GM19240 (cell line): ENCODE results near the gene IL22RA2.
"Not testable (repeated sequence)": the region's sequence is repeated elsewhere in the genome, so short reads cannot be mapped to it uniquely, and the experiment has no call there.

Experiments used
- DNase-seq: peaks from one replicate; pipeline ENCODE4 v3.0.0; 2011; ENCODE audit warnings: low spot score; ENCODE audit not compliant: insufficient read length

IL22RA2 gene

DNA sequence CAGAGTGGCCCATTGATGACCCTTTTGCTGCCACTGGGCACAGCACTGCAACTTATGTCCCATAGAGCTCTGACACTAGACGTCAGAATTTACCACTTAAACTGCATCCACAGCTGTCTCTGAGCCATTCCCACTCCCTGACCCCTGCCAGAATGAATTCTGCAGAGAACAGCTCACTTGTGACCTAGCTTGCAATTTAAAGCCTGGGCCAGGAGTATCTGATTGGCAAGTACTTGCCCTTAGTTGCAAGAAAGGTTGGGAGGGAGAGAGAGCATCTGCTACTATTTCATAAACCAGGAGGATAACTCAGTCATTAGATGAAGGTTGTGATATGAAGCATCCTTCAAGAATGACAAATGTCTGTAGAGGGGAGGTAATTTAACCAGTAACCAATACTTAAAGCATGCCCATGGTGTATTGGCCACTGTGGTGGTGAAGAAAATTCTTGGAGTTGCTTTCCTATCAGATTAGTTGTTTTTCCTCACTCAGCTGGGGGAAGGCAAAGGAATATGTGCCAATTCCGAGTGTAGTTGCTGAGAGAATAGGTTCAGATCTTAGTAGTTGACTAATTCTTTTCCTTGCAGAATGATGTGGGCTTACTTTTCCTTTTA is 46.5 kb downstream of the IL22RA2 start:
- DNase-seq = no peak

GRCh38 chr6:137123078-137123477 is 50.4 kb downstream of the IL22RA2 start:
- DNase-seq = no peak

- no peak for DNase-seq
Measured at GRCh38 chr6:137122612-137123011, 50.8 kb downstream of the IL22RA2 start.

GRCh38 chr6:137121401-137121997 is 51.9 kb downstream of the IL22RA2 start:
- DNase-seq = no peak

- DNase-seq = no peak
Measured at GRCh38 chr6:137120748-137121147, 52.7 kb downstream of the IL22RA2 start.

- no peak for DNase-seq
Measured at GRCh38 chr6:137119196-137120104, 54.0 kb downstream of the IL22RA2 start.

DNA sequence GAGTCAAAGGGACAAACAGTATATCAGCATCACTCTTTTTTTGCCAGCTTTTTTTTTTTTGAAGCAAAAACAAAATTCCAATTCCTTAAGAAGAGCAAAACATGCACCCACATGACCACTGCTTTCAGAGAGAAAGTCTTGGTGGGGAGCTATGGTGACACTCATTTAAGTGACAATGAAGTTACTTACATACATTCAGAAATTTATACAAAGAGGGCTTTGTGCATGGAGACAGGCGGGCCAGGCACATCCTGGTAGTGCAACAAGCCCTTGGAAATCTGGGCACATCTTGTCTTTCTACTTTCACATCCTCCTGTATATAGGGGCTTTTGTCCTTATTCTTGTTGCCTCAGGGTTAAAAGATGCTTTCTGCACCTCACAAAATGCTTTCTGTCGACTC is 55.9 kb downstream of the IL22RA2 start:
- no peak for DNase-seq

DNA sequence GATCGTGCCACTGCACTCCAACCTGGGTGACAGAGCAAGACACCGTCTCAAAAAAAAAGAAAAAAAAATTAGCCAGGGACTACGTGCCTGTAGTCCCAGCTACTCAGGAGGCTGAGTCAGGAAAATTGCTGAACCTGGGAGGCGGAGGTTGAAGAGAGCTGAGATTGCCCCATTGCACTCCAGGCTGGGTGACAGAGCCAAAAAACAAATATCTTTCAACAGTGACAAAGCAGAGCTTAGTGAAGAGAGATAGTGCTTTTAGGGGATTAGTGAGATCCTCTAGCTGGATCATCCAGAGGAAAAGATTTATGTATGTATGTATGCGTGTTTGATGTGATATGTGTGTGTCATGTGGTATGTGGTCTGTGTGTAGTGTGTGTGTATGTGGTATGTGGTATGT is 56.6 kb downstream of the IL22RA2 start:
- DNase-seq = no peak

DNA sequence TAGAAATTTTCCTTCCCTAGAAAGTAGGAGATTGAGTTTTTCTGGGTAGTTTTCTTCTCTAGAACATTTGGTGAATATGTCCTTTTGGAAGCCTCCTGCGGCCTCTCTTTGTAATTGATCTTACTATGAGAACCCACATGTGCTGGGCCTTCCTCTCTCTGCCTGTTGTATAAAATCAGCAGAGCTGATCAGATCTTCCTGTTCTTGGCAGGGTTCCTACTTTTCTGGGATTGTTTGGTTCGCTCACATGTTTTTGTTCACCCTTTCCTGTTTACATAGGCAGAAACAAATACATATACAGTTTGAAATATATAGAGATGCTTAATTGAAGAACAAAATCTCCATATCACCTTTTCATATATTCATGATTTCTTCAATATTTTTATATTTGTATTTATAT is 57.8 kb downstream of the IL22RA2 start:
- DNase-seq = no peak

DNA sequence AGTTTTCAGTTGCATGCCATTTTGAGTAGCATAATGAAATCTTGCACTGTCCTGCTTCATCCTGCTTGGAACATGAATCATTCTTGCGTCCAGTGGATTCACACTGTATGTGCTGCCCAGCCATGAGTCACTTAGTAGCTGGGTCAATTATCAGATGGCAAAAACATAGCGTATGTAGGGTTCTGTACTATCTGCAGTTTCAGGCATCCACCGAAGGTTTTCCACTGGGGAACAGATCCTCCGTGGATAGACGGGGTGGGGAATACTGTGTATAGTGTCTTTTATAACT is 61.4 kb downstream of the IL22RA2 start:
- DNase-seq = no peak

- no peak for DNase-seq
Measured at GRCh38 chr6:137111296-137112066, 62.0 kb downstream of the IL22RA2 start.

- DNase-seq = no peak
Measured at GRCh38 chr6:137107767-137108105, 65.7 kb downstream of the IL22RA2 start.

DNA sequence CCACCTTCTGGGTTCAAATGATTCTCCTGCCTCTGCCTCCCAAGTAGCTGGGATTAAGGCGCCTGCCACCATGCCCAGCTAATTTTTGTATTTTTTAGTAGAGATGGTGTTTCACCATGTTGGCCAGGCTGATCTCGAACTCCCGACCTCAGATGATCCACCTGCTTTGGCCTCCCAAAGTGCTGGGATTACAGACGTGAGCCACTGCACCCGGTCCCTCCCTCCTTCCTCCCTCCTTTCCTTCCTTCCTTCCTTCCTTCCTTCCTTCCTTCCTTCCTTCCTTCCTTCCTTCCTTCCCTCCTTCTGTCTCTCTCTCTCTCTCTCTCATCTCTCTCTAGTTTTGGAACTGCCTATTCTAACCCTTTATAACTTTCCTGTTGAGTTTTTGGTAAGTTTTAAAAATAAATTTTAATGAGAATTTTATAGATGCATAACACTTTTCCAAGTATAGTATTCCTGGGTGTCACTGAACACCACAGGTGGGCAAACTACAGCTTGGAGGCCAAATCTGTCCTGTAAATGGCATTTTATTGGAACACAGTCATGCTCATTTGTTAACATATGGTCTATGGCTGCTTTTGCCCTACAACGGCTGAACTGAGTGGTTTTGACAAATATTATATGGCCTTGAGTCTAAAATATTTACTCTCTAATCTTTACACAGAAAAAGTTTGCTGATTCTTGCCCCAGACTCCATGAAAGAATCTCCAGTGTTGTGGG is 66.2 kb downstream of the IL22RA2 start:
- DNase-seq = not testable (repeated sequence)

DNA sequence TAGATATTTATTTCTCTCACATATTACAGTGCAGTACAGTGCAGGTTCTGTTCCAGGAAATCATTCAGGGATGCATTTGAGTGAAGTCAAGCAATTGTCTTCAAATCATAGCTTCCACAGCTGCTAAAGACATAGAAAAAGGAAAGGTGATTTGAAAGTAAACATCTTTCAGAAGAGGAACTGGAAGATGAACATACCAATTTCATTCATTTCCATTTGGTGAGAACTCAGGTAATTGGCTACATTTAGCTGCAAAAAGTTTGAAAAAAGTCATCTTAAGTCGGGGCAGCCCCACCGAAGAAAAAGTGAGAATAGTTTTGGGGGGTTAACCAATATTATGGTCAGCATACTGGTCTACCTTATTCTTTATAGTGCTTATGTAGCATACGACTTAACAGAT is 67.3 kb downstream of the IL22RA2 start:
- DNase-seq = no peak

DNA sequence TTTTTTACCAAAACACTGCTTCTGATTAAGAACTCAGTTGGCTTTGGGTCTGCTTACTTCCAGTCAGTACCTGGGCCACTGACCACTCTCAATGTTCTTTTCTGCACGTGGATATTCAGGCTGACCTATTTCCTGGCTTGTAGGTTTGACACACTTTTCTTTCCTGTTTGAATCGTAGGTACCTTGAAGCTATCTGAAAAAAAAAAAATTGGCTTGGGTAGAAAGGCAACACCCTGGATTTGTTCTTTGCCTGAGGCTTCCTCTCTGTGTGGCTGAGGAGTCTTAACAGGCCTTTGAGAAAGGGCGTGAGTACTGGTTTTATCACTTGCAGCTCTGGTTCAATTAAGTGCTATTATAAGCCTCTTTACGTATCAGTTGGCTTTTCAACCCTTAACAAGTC is 68.1 kb downstream of the IL22RA2 start:
- DNase-seq = no peak

GRCh38 chr6:137104926-137105325 is 68.5 kb downstream of the IL22RA2 start:
- no peak for DNase-seq

GRCh38 chr6:137102851-137103492 is 70.5 kb downstream of the IL22RA2 start:
- DNase-seq = peak; percentile 47

GRCh38 chr6:137102050-137102848 is 71.2 kb downstream of the IL22RA2 start:
- no peak for DNase-seq

DNA sequence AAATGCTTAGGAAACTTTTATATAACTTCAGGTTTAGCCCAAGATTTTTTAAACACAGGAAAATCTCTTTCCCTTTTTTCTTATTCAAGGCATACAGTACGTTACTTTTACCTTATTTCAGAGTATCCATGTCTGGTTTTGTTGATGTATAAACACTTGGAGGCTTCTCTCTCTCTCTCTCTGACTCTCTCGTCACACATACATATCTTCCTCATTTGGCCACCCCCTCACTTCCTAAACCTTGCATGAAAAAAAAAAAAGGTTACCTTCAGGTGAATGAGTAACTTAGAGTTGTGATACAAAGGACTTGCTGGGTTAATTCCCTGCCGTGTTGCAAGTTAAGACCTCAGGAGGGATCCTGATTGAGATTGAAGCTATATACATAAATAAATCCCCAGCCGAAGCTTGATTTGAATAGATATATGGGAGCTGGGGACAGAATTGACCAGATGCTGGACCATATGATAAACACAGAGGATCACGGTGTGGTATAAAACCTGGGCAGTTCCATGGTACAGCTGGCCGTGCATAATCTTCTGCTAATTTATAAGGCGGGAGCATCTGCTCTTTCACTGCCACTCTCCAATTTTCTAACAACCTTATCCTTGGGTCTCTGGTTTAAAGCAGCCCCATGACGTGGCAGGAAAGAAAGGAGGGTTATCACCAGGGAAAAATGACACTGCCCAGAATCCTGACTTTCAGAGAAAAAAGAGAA is 73.6 kb downstream of the IL22RA2 start:
- DNase-seq = no peak
